HuH-7 (cell line): Measurements from ENCODE around the gene CFAP54.
"Not testable (repeated sequence)": the region's sequence is repeated elsewhere in the genome, so short reads cannot be mapped to it uniquely, and the experiment has no call there.

Experiments
- DNase-seq: peaks from one replicate; pipeline ENCODE4 v3.0.0; 2011; ENCODE audit warnings: low spot score

Gene CFAP54

GRCh38 chr12:96516472-96517430 lies 27.4 kb downstream of the CFAP54 start:
- DNase-seq = peak; percentile 36

DNA sequence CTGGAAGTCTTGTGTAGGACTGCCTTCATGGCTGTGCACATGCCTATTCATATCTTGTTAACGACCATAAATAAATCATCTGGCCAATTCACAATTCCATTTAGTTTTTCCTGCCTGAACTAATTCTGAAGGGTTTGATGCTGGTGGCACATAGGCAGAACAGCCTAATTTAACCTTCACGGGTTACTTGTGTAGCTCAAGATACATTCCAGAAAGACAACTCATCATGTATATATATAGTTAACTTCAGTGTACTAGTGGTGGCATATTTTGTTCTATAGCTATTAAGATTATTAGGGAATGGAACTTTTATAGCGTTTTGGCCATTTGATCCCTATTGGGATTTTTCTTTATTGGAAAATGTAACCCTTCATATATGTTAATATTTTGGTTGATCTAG lies 31.4 kb downstream of the CFAP54 start:
- no peak for DNase-seq

- no peak for DNase-seq
Measured at GRCh38 chr12:96521895-96522682, 32.7 kb downstream of the CFAP54 start.

- no peak for DNase-seq
Measured at GRCh38 chr12:96522690-96523089, 33.3 kb downstream of the CFAP54 start.

DNA sequence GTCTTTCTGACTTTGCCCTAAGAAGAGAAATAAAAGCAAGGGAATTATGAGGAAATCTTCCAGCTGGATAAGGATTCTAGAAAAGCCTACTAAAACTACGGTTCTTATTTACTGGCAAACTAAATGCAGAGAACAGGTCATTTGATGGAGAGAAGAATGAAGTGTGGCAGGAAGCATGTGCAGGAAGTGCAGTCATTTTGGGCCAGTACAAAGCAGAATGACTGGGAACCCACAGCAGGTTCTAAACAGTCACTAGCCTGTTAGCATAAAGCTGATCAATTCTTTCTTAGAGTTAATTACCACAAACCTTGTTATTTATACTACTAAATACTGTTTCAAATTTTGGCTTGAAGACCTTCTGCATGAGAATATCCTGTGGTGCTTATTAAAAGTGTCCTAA lies 36.7 kb downstream of the CFAP54 start:
- DNase-seq = no peak

DNA sequence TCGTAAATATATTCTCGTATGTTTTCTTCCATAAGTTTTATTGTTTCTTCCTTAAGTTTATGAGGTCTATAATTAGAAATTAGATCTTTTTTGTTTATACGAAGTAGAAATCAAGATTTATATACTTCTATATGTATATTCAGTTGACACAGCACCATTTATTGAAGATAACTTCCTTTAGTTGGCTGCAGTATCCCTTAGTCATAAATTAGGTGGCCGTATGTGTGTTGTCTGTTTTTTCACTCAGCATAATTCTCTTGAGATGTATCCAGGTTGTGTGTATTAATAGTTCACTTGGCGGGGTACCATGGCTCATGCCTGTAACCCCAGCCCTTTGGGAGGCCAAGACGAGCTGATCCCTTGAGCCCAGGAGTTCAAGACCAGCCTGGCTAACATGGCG lies 40.5 kb downstream of the CFAP54 start:
- DNase-seq = no peak

- peak; percentile 50 for DNase-seq
Measured at GRCh38 chr12:96534339-96534738, 45.0 kb downstream of the CFAP54 start.

DNA sequence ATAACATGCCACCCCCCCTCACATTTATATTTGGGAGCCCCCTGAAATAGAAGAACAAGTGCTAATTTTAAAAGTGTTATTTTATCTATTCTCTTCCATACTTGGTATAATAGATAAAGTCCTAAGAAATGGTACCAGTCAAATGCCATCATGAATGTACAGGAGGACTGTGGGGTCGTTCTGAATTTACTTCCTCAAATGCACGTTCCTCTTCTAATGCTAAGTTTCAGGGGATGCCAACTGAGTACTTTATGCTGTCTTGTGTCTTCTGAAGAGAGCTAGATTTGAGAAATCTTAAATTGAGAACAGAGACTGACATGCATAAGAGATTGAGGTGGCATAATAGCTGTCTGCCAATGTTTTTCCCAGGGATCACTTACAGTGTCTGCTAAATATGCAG lies 59.0 kb downstream of the CFAP54 start:
- DNase-seq = no peak

GRCh38 chr12:96549341-96549740 lies 60.0 kb downstream of the CFAP54 start:
- no peak for DNase-seq

DNA sequence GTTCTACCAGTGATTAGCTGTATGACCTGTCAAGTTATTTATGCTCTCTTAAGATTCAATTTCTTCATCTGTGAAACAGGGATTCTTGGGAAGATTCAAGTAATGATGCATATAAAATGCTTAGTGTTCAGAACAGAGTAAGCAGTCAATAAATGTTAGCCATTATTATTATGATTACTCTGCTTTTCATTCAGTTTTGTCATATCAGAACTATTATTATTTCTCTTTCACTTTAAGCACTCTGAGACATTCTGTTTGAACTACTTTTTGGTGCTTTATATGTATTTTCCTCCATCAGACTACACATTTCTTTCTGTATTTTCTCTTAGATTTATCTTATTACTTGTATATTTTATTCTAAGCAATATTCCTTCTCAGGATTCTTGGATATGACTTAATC lies 81.2 kb downstream of the CFAP54 start:
- DNase-seq = no peak

DNA sequence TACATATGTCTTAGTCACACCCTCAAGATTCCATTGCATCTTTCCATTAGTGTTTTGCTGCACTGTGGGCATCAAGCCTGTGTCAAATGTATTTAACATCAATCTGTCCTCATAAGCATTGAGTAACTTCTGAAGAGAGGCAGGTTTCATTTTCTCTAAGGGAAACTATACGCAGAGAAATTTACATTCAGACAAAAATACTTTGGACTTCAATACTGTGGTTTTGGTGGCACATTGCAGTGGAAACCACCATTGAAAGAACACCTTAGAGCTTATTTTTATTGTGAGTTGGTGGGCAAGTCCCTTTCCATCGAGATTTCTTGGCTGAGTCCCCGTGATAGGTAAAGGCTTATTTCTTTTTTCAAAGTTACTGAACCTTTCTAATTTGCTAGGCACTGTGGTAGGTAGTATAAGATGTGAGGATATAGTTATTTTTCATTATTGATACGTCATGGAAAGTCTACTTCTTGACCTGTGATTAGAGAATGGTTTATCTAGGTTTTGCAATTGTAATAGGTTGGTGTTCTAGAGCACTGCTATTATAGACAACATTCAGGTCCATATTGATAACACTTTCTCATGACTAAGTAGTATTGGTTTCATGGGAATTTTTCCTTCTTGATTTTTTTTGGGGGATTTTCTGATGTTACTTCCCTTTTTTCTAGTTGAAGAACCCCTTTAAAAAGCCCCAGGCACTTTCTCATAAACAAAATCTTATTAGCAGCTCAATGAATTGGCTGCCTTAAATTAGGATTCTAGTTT lies 81.9 kb downstream of the CFAP54 start:
- no peak for DNase-seq

DNA sequence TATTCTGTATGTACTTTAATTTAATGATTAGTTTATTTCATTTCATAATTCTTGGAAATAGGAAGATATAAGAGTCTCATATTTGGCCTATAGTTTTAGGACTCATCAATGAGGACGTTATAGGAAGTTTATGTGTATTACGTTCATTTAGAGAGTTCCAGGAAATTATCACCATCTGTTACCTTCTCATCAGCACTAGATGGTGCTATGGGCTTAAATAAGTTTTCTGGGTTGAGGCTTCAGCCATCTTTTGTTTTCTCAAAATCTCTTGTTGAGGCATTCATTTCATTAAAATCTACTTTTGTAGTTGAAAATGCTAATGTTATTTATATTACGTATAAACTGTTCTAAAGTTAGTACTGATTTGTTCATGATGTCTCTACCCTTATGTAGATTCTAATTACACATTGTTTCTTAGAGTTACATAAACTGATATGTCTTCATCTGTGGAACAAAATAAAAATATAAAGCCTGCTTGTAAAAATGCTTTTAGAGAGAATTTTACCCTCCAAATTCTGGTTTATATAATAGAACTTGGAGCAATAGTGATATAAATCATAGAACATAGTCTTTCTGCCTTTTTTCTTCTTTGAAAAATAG lies 89.2 kb downstream of the CFAP54 start:
- peak; percentile 21 for DNase-seq

DNA sequence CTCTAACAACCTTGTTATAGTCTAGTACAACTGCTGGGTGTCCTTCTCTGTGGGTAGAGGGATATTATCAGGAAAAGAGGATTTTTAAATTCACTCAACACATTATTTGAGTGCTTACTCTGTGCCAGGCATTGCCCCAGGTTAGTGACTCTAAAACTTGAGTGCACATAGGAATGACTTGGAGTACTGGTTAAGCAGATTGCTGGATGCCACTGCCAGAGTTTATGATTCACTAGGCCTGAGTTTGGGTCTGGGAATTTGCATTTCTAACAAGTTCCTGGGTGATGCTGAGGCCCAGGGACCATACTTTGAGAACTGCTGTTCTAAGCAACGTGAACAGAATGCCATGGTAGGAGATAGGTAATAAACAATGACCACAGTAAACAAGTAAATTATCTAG lies 96.6 kb downstream of the CFAP54 start:
- no peak for DNase-seq

- no peak for DNase-seq
Measured at GRCh38 chr12:96587691-96588090, 98.3 kb downstream of the CFAP54 start.

DNA sequence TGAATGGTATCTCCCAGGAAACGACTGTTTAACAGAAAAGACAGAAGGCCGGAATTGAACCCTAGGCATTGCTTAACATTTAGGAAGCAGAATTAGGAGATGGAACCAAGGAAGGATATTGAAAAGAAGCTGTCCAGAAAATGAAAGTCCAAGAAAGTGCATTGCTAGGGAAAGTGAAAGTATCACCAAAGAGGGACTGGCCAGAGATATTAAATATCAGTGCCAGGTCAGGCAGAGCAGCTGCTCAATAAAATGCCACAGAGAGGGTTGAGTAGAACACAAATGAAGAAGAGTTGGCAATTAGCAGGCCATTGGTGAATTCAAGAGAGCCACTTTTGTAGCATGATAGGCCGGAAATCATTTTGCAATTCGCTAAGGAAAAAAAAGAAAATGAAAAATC lies 101.6 kb downstream of the CFAP54 start:
- no peak for DNase-seq

DNA sequence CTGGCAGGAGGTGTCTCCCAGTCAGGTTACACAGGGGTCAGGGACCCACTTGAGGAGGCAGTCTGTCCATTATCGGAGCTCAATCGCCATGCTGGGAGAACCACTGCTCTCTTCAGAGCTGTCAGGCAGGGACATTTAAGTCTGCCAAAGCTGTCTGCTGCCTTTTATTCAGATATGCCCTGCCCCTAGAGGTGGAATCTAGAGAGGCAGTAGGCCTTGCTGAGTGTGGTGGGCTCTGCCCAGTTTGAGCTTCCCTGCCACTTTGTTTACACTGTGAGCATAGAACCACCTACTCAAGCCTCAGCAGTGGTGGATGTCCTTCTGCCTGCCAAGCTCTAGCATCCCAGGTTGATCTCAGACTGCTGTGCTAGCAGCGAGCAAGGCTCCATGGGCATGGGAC lies 115.0 kb downstream of the CFAP54 start:
- not testable (repeated sequence) for DNase-seq

- no peak for DNase-seq
Measured at GRCh38 chr12:96605684-96606083, 116.3 kb downstream of the CFAP54 start.

- DNase-seq = no peak
Measured at GRCh38 chr12:96606134-96606533, 116.8 kb downstream of the CFAP54 start.

DNA sequence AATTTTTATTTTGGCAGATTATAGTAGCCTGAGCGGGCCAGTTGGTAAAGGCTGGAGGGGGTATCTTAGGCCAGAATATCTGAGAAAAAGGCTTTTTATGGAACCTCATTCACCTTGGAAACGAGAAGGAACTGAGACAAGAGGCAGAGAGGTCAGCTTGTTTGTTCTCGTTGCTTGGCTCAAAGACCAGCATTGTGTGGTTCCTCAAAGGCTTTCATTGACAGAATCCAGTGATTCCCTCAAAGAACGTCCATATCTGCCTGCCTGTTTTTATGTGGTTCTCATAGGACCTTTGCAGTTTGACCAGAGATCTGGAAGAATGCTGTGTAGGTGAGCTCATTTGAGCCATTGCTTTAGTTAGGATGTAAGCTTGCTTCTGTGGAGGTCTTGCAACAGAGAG lies 117.3 kb downstream of the CFAP54 start:
- DNase-seq = no peak

DNA sequence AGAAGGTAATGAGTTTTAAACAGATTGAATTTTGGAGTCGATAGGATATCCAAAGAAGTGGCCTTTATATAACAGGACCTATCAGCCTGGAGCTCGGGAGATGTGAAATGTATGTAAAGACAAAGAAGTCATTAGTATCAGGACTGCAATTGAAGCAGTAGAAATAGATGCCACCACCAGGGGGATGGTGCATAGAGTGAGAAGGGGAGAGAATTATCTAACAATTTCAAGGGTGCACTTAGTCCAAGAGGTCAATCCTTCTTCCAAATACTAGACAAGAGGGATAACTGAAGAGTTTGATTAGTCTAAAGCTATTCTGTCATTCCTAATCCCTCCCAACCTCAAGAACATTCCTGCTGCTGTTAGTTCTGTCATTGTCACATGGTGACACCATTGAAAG lies 127.8 kb downstream of the CFAP54 start:
- peak; percentile 11 for DNase-seq

DNA sequence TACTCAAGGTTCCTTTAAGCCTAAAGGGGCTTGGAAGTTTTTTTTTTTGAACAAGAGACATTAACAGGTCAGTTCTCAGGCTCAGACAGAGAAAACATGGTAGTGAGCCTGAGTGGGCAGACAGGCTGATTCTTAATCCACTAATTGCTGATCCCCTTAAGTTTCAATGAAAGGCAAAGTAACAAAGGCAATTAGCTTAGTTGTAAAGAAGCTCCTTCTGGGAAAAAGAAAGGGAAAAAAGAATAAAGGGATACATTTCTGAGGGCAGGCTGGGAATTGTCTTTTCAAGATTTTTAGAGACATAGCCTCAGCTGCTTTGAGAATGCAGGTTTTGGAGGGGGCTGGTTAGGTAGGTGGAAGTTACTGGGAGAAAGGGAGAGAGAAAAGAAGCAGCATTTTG lies 133.8 kb downstream of the CFAP54 start:
- DNase-seq = no peak

DNA sequence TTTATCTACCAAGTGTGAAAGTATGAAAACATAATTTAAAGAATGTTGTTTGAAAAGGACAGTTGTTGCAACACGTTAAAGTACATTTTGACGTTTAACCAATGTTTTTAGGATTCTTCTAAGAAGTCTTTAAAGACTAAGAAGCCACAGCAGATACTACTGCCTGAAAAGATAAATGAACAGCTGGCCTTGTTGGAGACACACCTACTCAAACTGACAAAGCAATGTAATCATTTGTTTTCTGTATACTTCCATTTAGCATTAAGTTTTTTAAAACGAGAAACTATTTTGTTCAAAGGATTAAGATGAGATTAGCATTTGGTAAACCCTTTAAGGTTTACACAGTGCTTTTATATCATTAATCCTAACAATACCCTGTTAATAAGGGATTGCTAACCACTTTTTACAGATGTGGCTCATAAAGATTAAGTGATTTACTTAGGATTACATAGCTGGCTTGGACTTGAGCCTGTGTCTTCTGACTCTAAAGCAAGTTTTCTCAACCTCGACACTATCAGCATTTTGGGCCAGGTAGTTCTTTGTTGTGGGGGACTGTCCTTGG lies 134.4 kb downstream of the CFAP54 start:
- no peak for DNase-seq
